GM12872 (cell line): ENCODE data around the gene MDFI.
A peak's percentile ranks its signal among the peaks of the same experiment; 100 is the strongest.

ENCODE experiments used
- TF ChIP-seq, protein P1 (sequence below): IDR thresholded peaks from 3 replicates; pipeline ENCODE4 v1.5.1; 2011; ENCODE audit warnings: low read depth, mild to moderate bottlenecking, low read length, moderate library complexity; ENCODE audit not compliant: insufficient read depth

MDFI gene

DNA sequence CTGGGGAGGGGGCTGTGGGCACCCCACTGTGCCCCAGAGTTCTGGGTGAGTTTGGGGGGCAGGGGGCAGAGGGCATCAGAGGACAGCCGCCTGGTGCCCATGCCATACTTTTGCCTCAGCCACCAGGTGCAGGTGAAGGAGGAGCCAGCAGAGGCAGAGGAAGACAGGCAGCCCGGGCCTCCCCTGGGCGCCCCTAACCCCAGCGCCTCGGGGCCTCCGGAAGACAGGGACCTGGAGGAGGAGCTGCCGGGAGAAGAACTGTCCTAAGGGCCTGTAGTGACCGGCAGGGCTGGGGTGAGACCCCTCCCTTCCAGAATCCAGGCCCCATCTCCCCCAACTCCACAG, 39.6 kb upstream of the MDFI start:
- TF ChIP-seq, protein P1, sequence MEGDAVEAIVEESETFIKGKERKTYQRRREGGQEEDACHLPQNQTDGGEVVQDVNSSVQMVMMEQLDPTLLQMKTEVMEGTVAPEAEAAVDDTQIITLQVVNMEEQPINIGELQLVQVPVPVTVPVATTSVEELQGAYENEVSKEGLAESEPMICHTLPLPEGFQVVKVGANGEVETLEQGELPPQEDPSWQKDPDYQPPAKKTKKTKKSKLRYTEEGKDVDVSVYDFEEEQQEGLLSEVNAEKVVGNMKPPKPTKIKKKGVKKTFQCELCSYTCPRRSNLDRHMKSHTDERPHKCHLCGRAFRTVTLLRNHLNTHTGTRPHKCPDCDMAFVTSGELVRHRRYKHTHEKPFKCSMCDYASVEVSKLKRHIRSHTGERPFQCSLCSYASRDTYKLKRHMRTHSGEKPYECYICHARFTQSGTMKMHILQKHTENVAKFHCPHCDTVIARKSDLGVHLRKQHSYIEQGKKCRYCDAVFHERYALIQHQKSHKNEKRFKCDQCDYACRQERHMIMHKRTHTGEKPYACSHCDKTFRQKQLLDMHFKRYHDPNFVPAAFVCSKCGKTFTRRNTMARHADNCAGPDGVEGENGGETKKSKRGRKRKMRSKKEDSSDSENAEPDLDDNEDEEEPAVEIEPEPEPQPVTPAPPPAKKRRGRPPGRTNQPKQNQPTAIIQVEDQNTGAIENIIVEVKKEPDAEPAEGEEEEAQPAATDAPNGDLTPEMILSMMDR: no peak

DNA sequence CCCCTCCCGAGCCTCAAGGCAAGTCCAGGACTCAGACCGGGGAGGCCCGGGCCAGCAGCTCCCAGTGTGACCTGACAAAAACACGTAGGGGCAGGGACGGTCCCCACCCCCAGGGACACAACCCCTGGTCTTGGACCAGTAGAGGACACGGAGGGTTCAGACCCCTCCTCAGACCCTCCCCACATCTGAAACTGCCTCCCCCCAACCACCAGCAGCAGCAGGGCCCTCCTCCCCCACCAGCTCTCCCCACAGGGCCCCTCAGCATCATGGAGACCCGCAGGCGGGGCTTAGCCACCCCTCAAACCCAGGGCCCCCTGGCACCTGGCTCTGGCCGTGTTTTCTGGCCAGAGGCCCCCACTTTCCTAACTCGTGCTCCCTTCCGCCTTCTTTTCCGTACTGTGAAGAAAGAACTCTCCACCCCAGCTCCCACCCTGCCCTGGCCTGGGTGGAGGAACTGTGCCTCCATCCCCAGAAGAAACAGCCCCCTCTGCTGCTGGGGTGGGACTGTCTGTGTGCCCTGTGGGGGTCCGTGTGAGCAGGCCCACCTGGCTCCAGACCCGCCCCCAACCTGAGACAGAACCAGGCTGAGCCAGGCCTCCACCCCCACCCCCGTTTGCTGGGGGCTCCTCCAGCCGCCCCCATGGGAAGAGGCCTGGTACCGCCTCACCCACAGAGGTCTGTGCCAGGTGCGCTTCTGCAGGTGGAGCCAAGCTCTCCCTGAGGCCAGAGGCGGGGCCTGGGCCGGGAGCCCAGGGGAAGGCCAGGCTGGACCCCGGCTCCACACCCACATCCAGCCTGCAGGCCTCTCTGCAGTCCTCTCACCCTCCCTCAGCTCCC, 39.0 kb upstream of the MDFI start:
- TF ChIP-seq, protein P1: no peak

DNA sequence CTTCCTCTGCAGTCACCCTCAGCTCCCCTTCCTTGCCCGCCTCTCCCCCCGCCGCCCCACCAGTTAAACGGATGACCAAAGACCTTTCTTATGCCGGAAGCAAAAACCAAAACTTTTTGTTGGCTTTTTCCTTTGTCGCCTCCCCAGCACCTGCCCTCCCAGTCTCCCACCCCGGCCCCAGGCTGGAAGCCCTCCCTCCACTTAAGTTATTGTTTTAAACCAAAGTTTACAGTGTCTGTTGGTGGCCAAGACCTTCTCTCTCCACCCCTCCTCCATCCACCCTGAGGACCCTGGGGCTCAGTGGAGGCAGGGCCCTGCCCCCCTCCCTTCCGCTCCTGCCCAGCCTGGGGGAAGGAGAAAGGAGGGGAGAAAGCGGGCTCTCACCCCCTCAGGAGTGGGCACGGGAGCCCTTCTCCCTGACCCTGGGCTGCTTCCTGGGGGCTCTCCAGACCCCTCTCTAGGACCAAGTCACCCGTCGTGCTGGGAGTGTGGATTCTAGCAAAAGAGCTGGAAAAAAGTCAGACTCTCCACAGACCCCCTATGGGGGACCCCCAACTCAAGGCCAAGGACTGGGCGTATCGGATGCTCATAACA, 38.3 kb upstream of the MDFI start:
- TF ChIP-seq, protein P1: no peak

DNA sequence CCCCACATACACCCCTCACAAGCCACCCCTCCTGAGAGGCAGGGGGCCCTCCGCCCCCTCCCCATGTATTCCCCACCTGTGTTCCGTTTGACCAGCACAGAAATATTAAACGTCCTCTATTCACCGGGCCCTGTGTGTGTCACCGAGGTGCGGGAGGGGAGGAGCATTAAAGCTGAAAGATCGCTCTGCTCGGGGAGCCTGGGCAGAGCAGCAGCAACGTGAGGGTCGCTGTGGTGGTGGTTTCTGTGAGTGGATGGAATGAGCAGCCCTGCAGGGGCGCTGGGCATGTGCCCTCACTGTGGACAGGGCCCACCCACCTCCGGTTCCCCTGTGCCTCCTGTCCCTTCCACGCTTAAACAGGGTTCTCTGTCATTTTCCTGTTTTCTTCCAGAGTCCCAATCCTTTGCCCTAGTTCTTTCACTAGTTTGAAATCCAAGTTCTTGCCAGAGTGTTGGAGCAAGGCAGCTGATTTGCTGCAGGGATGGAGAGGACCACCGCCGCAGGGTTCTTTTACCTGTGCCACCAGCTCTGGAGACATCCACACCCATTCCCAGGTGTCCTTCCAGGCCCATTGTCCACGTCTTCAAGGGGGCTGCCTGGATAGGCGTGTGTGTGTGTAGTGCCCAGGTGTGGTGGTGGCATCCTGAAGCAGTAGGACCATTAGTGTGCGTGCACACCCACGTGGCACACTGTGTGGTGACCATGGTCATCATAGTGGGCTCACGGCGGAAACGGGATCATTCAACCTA, 37.6 kb upstream of the MDFI start:
- TF ChIP-seq, protein P1: no peak

DNA sequence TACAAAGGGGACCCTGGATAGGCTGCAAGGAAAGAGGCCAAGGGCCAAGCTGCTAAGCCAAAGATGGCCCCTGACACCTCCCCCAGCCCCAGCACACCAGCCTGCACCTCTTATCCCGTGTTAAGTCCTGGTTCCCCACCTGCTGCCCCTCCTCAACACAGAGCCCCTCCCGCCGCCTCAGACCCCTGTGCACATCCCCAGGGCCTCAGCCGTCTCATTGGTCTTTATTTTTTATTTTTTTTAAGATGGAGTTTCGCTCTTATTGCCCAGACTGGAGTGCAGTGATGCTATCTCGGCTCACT, 37.1 kb upstream of the MDFI start:
- TF ChIP-seq, protein P1: no peak

DNA sequence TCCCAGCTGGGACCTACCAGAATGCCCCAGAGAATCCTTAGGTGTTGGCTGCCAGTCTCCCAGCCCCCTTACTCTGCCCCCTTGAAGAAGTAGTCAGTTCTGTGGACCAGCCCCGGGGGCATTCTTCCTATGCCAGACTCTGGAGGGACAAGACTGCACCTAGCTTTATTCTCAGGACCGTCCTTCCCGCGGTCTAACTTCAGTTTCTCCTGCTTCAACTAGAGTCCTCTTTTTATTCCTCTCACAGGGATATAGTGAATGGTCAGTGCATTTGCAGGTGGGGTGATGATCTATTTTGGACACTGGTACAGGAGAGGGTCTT, 35.9 kb upstream of the MDFI start:
- TF ChIP-seq, protein P1: no peak

DNA sequence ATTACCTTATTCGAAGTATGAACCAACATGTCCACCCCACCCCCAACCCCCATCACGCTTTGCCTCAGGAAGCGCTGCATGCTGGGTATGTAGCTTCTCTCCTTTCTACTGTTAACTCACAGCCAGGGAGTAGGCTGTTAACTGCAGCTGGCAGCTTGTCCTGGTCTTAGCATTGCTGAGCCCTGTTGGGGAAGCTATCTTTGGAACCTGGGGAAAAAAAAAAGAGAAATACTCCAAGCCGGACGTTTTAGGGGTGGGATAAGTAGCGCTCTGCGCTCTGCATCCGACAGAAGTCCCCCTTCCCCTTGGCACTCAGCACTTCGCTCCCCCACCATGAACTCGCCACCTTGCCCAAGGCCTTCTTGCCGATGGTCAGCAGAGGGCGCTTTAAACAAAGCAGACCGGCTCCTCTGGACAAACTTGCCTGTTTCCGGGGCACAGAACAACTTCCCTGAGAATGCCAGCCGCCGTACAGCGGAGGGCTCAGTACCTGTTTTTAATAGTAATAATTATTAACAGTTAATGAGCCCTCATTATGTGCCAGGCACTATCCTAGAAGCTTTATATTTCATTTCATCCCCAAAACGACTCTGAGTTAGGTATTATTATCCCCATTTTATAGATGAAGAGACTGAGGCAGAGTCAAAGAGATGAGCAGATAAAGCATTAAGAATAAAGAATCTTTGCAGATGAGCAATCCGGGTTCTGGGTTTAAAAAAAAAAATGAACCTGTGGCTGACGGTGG, 35.2 kb upstream of the MDFI start:
- TF ChIP-seq, protein P1: peak; percentile 88
